ENCODE data around the gene PPIL1. TPM values are rescaled to one million over a fixed set of nuclear protein-coding genes. Genes with fewer than 3 reads are reported as not detected.

Gene PPIL1
- total RNA-seq, 4 donors from 2014 or later = 4.1 to 16.6 (median 7.7) TPM

- Histone ChIP-seq H3K9me3 (no peaks in the 10 kb centered on the region), H3K4me3 (no peak overlapping the region), H3K27ac (no peak overlapping the region), H3K4me1 (peaks cover 22% of the 10 kb centered on the region), H3K36me3 (peaks cover 9% of the 10 kb centered on the region), H3K27me3 (no peaks in the 10 kb centered on the region)
- no peak for TF ChIP-seq CTCF (IDR thresholded peaks at IDR 0.05)
- DNase-seq (ENCODE audit: low spot score in 2 of 2) = no peak
- 66% methylated on average over 6 of the region's 6 CpGs for WGBS
Observed at GRCh38 chr6:36888654-36889481, 14.3 kb upstream of the PPIL1 start.

- Histone ChIP-seq H3K27ac (no peak overlapping the region), H3K4me1 (peaks cover 22% of the 10 kb centered on the region), H3K4me3 (no peak overlapping the region), H3K27me3 (no peaks in the 10 kb centered on the region), H3K9me3 (no peaks in the 10 kb centered on the region), H3K36me3 (peaks cover 9% of the 10 kb centered on the region)
- WGBS = 94% methylated on average over 7 of the region's 7 CpGs
- no peak for DNase-seq (ENCODE audit: low spot score in 2 of 2)
- TF ChIP-seq CTCF (IDR thresholded peaks at IDR 0.05) = no peak
- no peak for TF ChIP-seq POLR2A (IDR thresholded peaks at IDR 0.05)
- TF ChIP-seq POLR2AphosphoS5 (IDR thresholded peaks at IDR 0.05) = no peak
- TF ChIP-seq EP300 (IDR thresholded peaks at IDR 0.05) = no peak
Observed at GRCh38 chr6:36888115-36888643, 13.6 kb upstream of the PPIL1 start.

GRCh38 chr6:36886950-36887618 lies 12.5 kb upstream of the PPIL1 start:
- Histone ChIP-seq H3K4me3 (peak overlapping the region; percentile 85), H3K27ac (no peak overlapping the region), H3K4me1 (peaks cover 22% of the 10 kb centered on the region), H3K27me3 (no peaks in the 10 kb centered on the region), H3K36me3 (peaks cover 2% of the 10 kb centered on the region), H3K9me3 (no peaks in the 10 kb centered on the region)
- no peak for DNase-seq (ENCODE audit: low spot score in 2 of 2)
- 63% methylated on average over 10 of the region's 10 CpGs for WGBS
- TF ChIP-seq CTCF (IDR thresholded peaks at IDR 0.05) (no peak), EP300 (IDR thresholded peaks at IDR 0.05) (no peak), POLR2A (IDR thresholded peaks at IDR 0.05) (no peak), POLR2AphosphoS5 (IDR thresholded peaks at IDR 0.05) (no peak)

- H3K4me1 ChIP-seq = peaks cover 22% of the 10 kb centered on the region
- TF ChIP-seq POLR2A (IDR thresholded peaks at IDR 0.05) (peak in 1 of 2 donors; percentile 67), POLR2AphosphoS5 (IDR thresholded peaks at IDR 0.05) (peak in 2 of 3 donors; percentile 89 to 96), CTCF (IDR thresholded peaks at IDR 0.05) (peak; percentile 77 to 91), EP300 (IDR thresholded peaks at IDR 0.05) (no peak)
- no peaks in the 10 kb centered on the region for H3K36me3 ChIP-seq
- no peaks in the 10 kb centered on the region for H3K9me3 ChIP-seq
- DNase-seq (ENCODE audit: low spot score in 2 of 2) = peak; percentile 99 to 100
- H3K4me3 ChIP-seq = peak within 1 kb of the TSS; percentile 85
- H3K27me3 ChIP-seq = no peaks in the 10 kb centered on the region
- WGBS = 4% methylated on average over 29 of the region's 48 CpGs
- peak within 1 kb of the TSS; percentile 88 for H3K27ac ChIP-seq
Observed at GRCh38 chr6:36885461-36886401, 11.1 kb upstream of the PPIL1 start, which contains the start of gene C6orf89. Gene C6orf89 (plus strand): TSS chr6:36885952. CDS start chr6:36899445, 13,493 bp downstream.
